Measurements from ENCODE around the gene MROH7. TPM values are rescaled to one million over a fixed set of nuclear protein-coding genes. Genes with fewer than 3 reads are reported as not detected.

The MROH7 gene
- total and polyA plus RNA-seq, 2 of the 13 experiments (the other 11 are each of a cell fraction or from before 2014, with no cell fraction given), result 0.09 TPM

GRCh38 chr1:54652168-54652567 lies 10.6 kb downstream of the MROH7 start (continued):
- TF ChIP-seq ZNF674 (CRISPR knock-in tag; IDR thresholded peaks at IDR 0.05; ENCODE audit: low read depth), result no peak
- TF ChIP-seq HMGXB4 (CRISPR knock-in tag; IDR thresholded peaks at IDR 0.05; ENCODE audit: borderline replicate concordance in 1 of 2, low read depth in 1 of 2), result no peak
- TF ChIP-seq ZNF260 (CRISPR knock-in tag; IDR thresholded peaks at IDR 0.05; ENCODE audit: borderline replicate concordance, low read depth), result no peak
- TF ChIP-seq ZZZ3 (CRISPR knock-in tag; IDR thresholded peaks at IDR 0.05; ENCODE audit: borderline replicate concordance), result no peak

GRCh38 chr1:54653036-54653435 lies 11.4 kb downstream of the MROH7 start:
- Histone ChIP-seq H3K4me3 (replicated peaks in 1 of 3; ENCODE audit: insufficient read depth in 1 of 3, low read depth in 2 of 3, low read length in 3 of 3) (no peak overlapping the region), H3K36me3 (replicated peaks in 1 of 2; ENCODE audit: control insufficient read depth in 1 of 2, insufficient read depth in 2 of 2, low read length in 2 of 2) (no peaks in the 10 kb centered on the region), H3K27me3 (ENCODE audit: control insufficient read depth in 1 of 2, insufficient read depth in 2 of 2, low read length in 2 of 2) (no peaks in the 10 kb centered on the region), H3K4me2 (ENCODE audit: low read depth, low read length) (no peak overlapping the region), H2AFZ (ENCODE audit: low read length) (no peak overlapping the region), H3K4me1 (ENCODE audit: insufficient read depth, low read length) (peaks cover 57% of the 10 kb centered on the region), H3K79me2 (ENCODE audit: insufficient read depth, low read length) (no peaks in the 10 kb centered on the region), H3K27ac (ENCODE audit: extremely low read length, insufficient read depth, low read length) (no peak overlapping the region), H3K9ac (ENCODE audit: insufficient read depth, low read depth, low read length) (no peak overlapping the region), H3K9me3 (ENCODE audit: low read length) (no peaks in the 10 kb centered on the region), H4K20me1 (ENCODE audit: insufficient read depth, low read length) (no peaks in the 10 kb centered on the region)
- POLR2A ChIA-PET, result no interaction called here
- DNase-seq (ENCODE audit: low spot score) (no peak), FAIRE-seq (no peak), ATAC-seq (no peak)
- BruUV-seq (replicated peaks), result no TSS peak
- WGBS (ENCODE audit: low lambda C conversion rate), result 37% methylated on average over 4 of the region's 4 CpGs
- in situ Hi-C loops (cut with HindIII; ENCODE audit: extremely low pct_ligation_motif_present, low pct_unique_long_range_greater_than_20kb), result no loop called here
- intact Hi-C loops (cut with micrococcal nuclease; ENCODE audit: unreplicated experiment), result no loop called here
- CTCF ChIA-PET (ENCODE audit: low intra/inter-chr PET ratio, low total read pairs), result no interaction called here
- TF ChIP-seq ZBTB20 (CRISPR knock-in tag; IDR thresholded peaks at IDR 0.05; ENCODE audit: borderline replicate concordance, low read depth) (no peak), ZNF24 (IDR thresholded peaks at IDR 0.05) (no peak), ZNF616 (CRISPR knock-in tag; IDR thresholded peaks at IDR 0.05; ENCODE audit: low read depth) (no peak), ZNF430 (CRISPR knock-in tag; IDR thresholded peaks at IDR 0.05) (no peak), SRSF1 (optimal IDR thresholded peaks at IDR 0.05; ENCODE audit: low read depth, low read length) (no peak), ZNF160 (CRISPR knock-in tag; IDR thresholded peaks at IDR 0.05) (no peak), ZSCAN31 (CRISPR knock-in tag; IDR thresholded peaks at IDR 0.05; ENCODE audit: low read depth) (no peak), ZBTB10 (CRISPR knock-in tag; IDR thresholded peaks at IDR 0.05; ENCODE audit: borderline replicate concordance) (no peak), ZNF337 (CRISPR knock-in tag; IDR thresholded peaks at IDR 0.05; ENCODE audit: borderline replicate concordance, low read depth) (no peak), ZNF780A (CRISPR knock-in tag; IDR thresholded peaks at IDR 0.05) (no peak), NFYC (CRISPR knock-in tag; IDR thresholded peaks at IDR 0.05) (no peak), TMF1 (CRISPR knock-in tag; IDR thresholded peaks at IDR 0.05; ENCODE audit: low read depth) (no peak), DNMT1 (CRISPR knock-in tag; IDR thresholded peaks at IDR 0.05) (no peak), CSRNP2 (CRISPR knock-in tag; conservative IDR thresholded peaks at IDR 0.05; ENCODE audit: low read depth) (no peak), HOXA5 (CRISPR knock-in tag; IDR thresholded peaks at IDR 0.05) (no peak)

Measured in HepG2 (cell line).